Adipocyte (in vitro differentiated cells): ENCODE data around the gene PTPRN2.
"Not testable (repeated sequence)": the region's sequence is repeated elsewhere in the genome, so short reads cannot be mapped to it uniquely, and the experiment has no call there.

Experiments
- DNase-seq: peaks from one replicate; pipeline ENCODE4 v3.0.0-alpha.2; 2015; ENCODE audit warnings: low read depth
- H3K27me3 ChIP-seq: replicated peaks from 2 replicates; pipeline ENCODE4 v1.7.0; 2013; ENCODE audit warnings: mild to moderate bottlenecking, low read length, moderate library complexity; ENCODE audit not compliant: control insufficient read depth, insufficient read depth
- H3K36me3 ChIP-seq: 2 replicates; pipeline ENCODE4 v1.7.0; 2013; ENCODE audit warnings: low read length, mild to moderate bottlenecking, moderate library complexity; ENCODE audit not compliant: control insufficient read depth, insufficient read depth, severe bottlenecking
- H3K4me1 ChIP-seq: 2 replicates; pipeline ENCODE4 v1.7.0; 2013; ENCODE audit warnings: mild to moderate bottlenecking, low read length, moderate library complexity; ENCODE audit not compliant: control insufficient read depth, insufficient read depth
- H3K4me3 ChIP-seq: 2 replicates; pipeline ENCODE4 v1.7.0; 2013; ENCODE audit warnings: mild to moderate bottlenecking, low read length, moderate library complexity
- H3K9ac ChIP-seq: 2 replicates; pipeline ENCODE4 v1.7.0; 2013; ENCODE audit warnings: mild to moderate bottlenecking, low read length, moderate library complexity
- H3K9me3 ChIP-seq: 2 replicates; pipeline ENCODE4 v1.7.0; 2013; ENCODE audit warnings: mild to moderate bottlenecking, low read length, moderate library complexity; ENCODE audit not compliant: control insufficient read depth

The PTPRN2 gene

GRCh38 chr7:158255558-158255957 lies 332.1 kb downstream of the PTPRN2 start:
- H3K27me3 ChIP-seq: no peaks in the 10 kb centered on the region
- no peaks in the 10 kb centered on the region for H3K4me1 ChIP-seq
- no peak overlapping the region for H3K9ac ChIP-seq
- no peaks in the 10 kb centered on the region for H3K9me3 ChIP-seq
- no peaks in the 10 kb centered on the region for H3K36me3 ChIP-seq
- no peak for DNase-seq
- H3K4me3 ChIP-seq: no peak overlapping the region

GRCh38 chr7:158255156-158255555 lies 332.5 kb downstream of the PTPRN2 start:
- Histone ChIP-seq H3K9me3 (no peaks in the 10 kb centered on the region), H3K9ac (no peak overlapping the region), H3K27me3 (no peaks in the 10 kb centered on the region), H3K4me3 (no peak overlapping the region), H3K36me3 (no peaks in the 10 kb centered on the region), H3K4me1 (no peaks in the 10 kb centered on the region)
- no peak for DNase-seq

GRCh38 chr7:158253670-158254045 lies 334.0 kb downstream of the PTPRN2 start:
- H3K9me3 ChIP-seq: not testable (repeated sequence)

GRCh38 chr7:158252837-158253669 lies 334.6 kb downstream of the PTPRN2 start:
- H3K27me3 ChIP-seq: no peaks in the 10 kb centered on the region
- no peaks in the 10 kb centered on the region for H3K9me3 ChIP-seq
- H3K4me3 ChIP-seq: no peak overlapping the region
- H3K9ac ChIP-seq: no peak overlapping the region
- H3K4me1 ChIP-seq: no peaks in the 10 kb centered on the region
- H3K36me3 ChIP-seq: no peaks in the 10 kb centered on the region
- DNase-seq: no peak

More at GRCh38 chr7:158253670-158254045, 334.0 kb downstream of the PTPRN2 start:
- not testable (repeated sequence) for H3K27me3 ChIP-seq, H3K4me3 ChIP-seq, H3K4me1 ChIP-seq, DNase-seq, H3K9ac ChIP-seq, H3K36me3 ChIP-seq

- H3K4me1 ChIP-seq: no peaks in the 10 kb centered on the region
- no peaks in the 10 kb centered on the region for H3K27me3 ChIP-seq
- H3K9ac ChIP-seq: no peak overlapping the region
- no peaks in the 10 kb centered on the region for H3K9me3 ChIP-seq
- no peak overlapping the region for H3K4me3 ChIP-seq
- no peaks in the 10 kb centered on the region for H3K36me3 ChIP-seq
- no peak for DNase-seq
Measured at GRCh38 chr7:158252081-158252836, 335.4 kb downstream of the PTPRN2 start.

GRCh38 chr7:158251061-158251965 lies 336.3 kb downstream of the PTPRN2 start:
- no peak for DNase-seq
- Histone ChIP-seq H3K9ac (no peak overlapping the region), H3K9me3 (no peaks in the 10 kb centered on the region), H3K27me3 (no peaks in the 10 kb centered on the region), H3K4me1 (no peaks in the 10 kb centered on the region), H3K36me3 (no peaks in the 10 kb centered on the region), H3K4me3 (no peak overlapping the region)

GRCh38 chr7:158249692-158250091 lies 337.9 kb downstream of the PTPRN2 start:
- Histone ChIP-seq H3K4me1 (no peaks in the 10 kb centered on the region), H3K9ac (no peak overlapping the region), H3K36me3 (no peaks in the 10 kb centered on the region), H3K4me3 (no peak overlapping the region), H3K27me3 (no peaks in the 10 kb centered on the region), H3K9me3 (no peaks in the 10 kb centered on the region)
- DNase-seq: no peak

GRCh38 chr7:158248816-158249215 lies 338.8 kb downstream of the PTPRN2 start:
- no peak for DNase-seq
- H3K36me3 ChIP-seq: no peaks in the 10 kb centered on the region
- H3K4me3 ChIP-seq: no peak overlapping the region
- H3K27me3 ChIP-seq: no peaks in the 10 kb centered on the region
- H3K4me1 ChIP-seq: no peaks in the 10 kb centered on the region
- no peaks in the 10 kb centered on the region for H3K9me3 ChIP-seq
- no peak overlapping the region for H3K9ac ChIP-seq

GRCh38 chr7:158247758-158248487 lies 339.7 kb downstream of the PTPRN2 start:
- Histone ChIP-seq H3K36me3 (no peaks in the 10 kb centered on the region), H3K9ac (no peak overlapping the region), H3K4me1 (no peaks in the 10 kb centered on the region), H3K9me3 (no peaks in the 10 kb centered on the region), H3K27me3 (no peaks in the 10 kb centered on the region), H3K4me3 (no peak overlapping the region)
- no peak for DNase-seq

- no peaks in the 10 kb centered on the region for H3K4me1 ChIP-seq
- DNase-seq: no peak
- H3K9me3 ChIP-seq: peaks cover 2% of the 10 kb centered on the region
- H3K27me3 ChIP-seq: no peaks in the 10 kb centered on the region
- H3K4me3 ChIP-seq: no peak overlapping the region
- H3K36me3 ChIP-seq: no peaks in the 10 kb centered on the region
- no peak overlapping the region for H3K9ac ChIP-seq
Measured at GRCh38 chr7:158246960-158247673, 340.5 kb downstream of the PTPRN2 start.
